Fibroblast of pulmonary artery (primary cell): ENCODE results near the gene MBNL2.

Experiments
- DNase-seq: peaks from one replicate; pipeline ENCODE4 v3.0.0-alpha.2; 2010; ENCODE audit warnings: low read depth
- H3K4me3 ChIP-seq: replicated peaks from 2 replicates; pipeline ENCODE4 v1.5.1; 2011; ENCODE audit warnings: low read depth, mild to moderate bottlenecking, control low read depth, low read length, moderate library complexity
- TF ChIP-seq, protein P1 (sequence below): IDR thresholded peaks from 2 replicates; pipeline ENCODE4 v1.5.1; 2011; ENCODE audit warnings: mild to moderate bottlenecking, control low read depth, low read length, inconsistent platforms; ENCODE audit errors: missing control alignments

Gene MBNL2

DNA sequence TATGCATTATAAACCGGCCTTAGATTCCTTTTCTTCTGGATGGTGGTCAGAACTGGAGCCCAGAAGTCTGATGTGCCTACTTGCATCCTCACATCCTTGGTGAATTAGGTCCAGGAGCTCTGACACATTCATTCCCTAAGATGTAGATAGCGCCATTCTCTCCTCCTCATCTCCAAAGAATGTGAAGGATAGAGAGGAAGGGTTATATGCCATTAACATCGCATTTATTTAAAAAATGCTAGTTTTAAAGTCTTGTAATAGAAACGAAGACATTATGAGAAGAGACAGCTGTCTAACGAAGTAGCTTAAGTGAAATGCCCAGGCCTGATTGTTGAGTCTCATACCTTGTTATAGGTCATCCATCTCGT lies 9.7 kb downstream of the MBNL2 start:
- TF ChIP-seq, protein P1, sequence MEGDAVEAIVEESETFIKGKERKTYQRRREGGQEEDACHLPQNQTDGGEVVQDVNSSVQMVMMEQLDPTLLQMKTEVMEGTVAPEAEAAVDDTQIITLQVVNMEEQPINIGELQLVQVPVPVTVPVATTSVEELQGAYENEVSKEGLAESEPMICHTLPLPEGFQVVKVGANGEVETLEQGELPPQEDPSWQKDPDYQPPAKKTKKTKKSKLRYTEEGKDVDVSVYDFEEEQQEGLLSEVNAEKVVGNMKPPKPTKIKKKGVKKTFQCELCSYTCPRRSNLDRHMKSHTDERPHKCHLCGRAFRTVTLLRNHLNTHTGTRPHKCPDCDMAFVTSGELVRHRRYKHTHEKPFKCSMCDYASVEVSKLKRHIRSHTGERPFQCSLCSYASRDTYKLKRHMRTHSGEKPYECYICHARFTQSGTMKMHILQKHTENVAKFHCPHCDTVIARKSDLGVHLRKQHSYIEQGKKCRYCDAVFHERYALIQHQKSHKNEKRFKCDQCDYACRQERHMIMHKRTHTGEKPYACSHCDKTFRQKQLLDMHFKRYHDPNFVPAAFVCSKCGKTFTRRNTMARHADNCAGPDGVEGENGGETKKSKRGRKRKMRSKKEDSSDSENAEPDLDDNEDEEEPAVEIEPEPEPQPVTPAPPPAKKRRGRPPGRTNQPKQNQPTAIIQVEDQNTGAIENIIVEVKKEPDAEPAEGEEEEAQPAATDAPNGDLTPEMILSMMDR: no peak
- no peak for DNase-seq
- no peak overlapping the region for H3K4me3 ChIP-seq

DNA sequence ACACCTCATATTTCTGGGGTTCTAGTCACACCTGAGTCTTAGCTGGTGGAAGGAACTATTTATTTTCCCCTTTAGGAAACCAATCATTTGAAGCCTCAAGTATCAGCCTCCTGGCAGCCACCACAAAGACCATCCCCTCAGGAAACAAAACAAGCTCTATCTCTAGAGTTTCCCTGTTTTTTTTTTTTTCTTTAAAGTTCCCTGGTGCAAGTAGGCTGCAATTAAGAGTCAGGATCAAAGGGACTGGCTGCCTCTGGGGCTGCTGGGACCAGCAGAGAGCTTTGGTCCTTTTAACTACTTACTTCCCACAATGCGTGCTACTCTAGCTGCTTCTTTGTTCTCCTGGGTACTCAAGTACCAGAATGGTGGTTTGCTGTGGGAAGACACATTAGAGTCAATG lies 11.4 kb downstream of the MBNL2 start:
- H3K4me3 ChIP-seq: no peak overlapping the region
- TF ChIP-seq, protein P1: no peak
- no peak for DNase-seq

DNA sequence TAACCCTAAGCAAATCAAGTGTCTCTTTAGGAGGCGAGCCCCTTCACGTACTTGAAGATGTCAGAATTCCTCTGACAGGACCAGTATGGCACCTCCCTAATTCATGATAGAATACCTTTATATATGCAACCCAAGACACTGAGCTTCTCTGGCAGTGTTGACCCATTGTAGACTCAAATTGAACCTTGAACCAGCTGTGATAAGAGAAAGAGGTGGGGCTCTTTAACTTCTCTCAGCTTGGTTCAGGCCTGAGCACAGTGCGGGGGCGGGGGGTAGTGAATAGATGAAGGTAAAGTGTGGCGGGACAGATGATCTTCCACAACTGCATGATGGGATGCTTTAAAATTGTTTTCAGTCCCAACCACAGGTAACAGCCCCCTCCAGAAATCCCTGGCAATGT lies 12.1 kb downstream of the MBNL2 start:
- TF ChIP-seq, protein P1: no peak
- no peak for DNase-seq
- no peak overlapping the region for H3K4me3 ChIP-seq

DNA sequence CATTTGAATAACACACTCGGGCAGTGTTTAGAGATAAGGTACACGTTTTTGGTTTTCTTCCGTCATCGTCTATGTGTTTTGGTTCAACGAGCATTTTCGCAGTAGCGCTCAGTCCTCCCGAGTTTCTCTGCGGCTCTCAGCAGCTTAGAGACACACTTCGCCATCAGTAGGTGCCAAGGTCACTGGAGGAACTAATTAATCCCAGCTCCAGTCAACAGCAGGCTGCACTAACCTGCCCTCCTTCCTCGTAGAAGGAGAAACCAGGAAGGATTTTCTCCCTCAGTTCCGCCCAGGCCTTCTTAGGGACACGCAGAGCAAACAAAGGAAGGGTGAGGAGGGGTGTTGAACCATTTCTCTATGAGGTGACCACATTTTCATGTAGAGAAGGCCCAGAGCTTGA lies 12.6 kb downstream of the MBNL2 start:
- no peak for DNase-seq

DNA sequence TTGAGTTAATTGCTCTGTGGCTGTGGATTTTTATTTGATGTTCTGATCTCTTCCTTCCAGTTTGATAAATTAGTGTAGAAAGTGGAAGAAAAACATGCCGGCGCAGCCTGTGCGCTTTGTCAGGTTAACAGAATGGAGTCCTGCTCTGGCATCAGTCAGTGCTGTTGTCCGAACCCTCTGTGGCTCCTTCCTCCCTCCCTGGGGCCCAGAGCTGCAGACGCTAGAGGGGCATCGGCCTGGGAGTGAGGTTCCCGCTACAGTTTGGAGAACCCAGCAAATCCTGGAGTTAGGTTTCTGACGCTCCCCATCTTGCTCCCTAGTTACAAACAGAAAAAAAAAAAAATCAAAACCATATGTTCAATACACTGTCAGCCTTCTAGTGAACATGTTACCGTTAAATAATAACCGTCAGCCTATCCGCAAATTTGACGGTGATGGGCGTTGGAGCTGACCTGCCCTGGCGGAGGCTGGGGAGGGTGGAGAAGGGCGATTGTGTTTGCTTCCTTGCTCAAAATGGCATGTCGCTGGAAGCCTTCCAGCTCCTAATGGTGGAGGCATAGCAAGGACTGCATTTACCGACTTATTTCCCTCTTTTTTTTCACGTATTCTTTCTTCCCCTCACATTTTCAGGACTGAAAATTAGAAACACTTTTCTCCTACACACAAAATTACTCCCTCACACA lies 13.6 kb downstream of the MBNL2 start:
- no peak overlapping the region for H3K4me3 ChIP-seq
- TF ChIP-seq, protein P1: no peak
- no peak for DNase-seq

More for the DNA sequence above, 12.6 kb downstream of the MBNL2 start:
- TF ChIP-seq, protein P1: no peak
- H3K4me3 ChIP-seq: no peak overlapping the region

DNA sequence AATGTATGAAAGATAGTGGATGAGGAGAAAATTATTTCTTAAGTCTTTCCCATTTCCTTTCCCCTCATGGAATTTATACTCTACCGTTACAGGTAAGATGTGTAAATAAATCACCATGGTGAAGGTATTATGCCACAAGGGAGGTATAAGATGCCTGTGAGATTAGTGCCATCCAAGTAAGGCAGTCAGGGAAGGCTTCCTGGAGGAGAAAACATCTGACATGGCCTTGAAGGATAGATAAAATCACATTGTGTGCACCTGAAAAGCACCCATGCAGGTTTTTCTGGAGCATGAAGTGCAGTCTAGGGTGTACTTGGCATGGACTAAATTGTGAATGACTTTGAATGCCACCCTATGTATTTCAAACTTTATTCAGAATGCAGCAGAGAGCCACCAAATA lies 15.3 kb downstream of the MBNL2 start:
- DNase-seq: no peak
- TF ChIP-seq, protein P1: no peak
- no peak overlapping the region for H3K4me3 ChIP-seq

DNA sequence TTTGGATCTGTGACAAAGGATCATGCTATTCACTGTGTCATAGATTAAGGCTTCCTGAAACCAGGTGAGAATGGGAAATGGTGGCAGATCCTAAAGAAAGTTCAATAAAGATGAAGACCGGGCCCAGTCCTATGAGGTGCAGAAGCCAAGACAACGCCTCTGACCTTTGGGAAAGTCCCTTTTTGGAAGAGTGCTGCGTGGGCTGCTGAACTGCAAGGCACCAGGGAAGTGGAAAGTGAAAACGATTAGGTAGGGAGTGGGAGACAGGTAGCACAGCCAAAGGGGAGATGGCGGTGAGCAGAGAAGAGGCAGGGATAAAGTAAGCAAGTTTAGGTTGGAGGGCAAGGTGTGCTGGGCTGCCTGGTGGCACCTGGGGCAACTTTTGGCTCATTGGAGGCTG lies 16.3 kb downstream of the MBNL2 start:
- H3K4me3 ChIP-seq: no peak overlapping the region
- TF ChIP-seq, protein P1: no peak
- no peak for DNase-seq
